ENCODE data around the gene ITGA5.

DNA sequence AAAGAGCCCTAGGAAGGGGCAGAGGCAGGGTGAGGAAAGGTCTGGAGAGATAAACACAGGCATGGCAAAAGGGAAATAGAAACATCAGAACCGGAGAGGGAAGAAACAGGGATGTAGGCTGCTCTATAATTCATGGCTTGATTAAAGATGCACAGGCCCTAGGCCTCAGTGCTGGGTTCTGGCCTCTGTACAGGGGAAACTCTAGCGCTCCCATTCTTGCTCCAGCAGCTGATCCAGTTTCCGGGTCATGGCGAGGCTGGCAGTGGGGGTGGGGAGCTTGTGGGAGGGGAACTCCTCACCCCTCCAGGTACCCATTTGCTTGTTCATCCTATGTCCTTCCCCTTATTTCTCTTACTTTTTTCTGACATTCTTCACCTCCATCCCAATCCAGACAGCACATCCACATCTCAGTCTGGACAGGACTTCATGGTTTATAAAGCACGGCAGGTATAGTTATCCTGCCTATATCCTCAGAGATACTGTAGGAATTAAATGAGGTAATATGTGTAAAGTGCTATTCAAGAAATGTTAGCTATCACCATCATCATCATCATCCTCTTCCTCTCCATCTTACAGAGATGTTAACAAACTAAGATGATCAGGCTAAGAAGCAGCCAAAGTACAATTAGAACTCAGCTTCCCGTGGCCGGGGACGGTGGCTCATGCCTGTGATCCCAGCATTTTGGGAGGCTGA lies 46.8 kb downstream of the ITGA5 start:
- TF ChIP-seq POLR2A (IDR thresholded peaks at IDR 0.05; ENCODE audit: low read depth, low read length) (no peak), PAX5 (IDR thresholded peaks at IDR 0.05; ENCODE audit: insufficient read depth, low read length, severe bottlenecking) (no peak), TAF1 (IDR thresholded peaks at IDR 0.05; ENCODE audit: low read depth, low read length) (no peak), POU2F2 (IDR thresholded peaks at IDR 0.05; ENCODE audit: low read depth, low read length) (no peak)

Measured in GM12891 (cell line).